NCI-H510A treated with DMSO at 0.1 percent for 48 hours (cell line): ENCODE measurements around the gene ST6GALNAC3.

Experiments
- DNase-seq: peaks from one replicate; lab custom pipeline; 2025; lab: John Stamatoyannopoulos, UW

ST6GALNAC3 gene

DNA sequence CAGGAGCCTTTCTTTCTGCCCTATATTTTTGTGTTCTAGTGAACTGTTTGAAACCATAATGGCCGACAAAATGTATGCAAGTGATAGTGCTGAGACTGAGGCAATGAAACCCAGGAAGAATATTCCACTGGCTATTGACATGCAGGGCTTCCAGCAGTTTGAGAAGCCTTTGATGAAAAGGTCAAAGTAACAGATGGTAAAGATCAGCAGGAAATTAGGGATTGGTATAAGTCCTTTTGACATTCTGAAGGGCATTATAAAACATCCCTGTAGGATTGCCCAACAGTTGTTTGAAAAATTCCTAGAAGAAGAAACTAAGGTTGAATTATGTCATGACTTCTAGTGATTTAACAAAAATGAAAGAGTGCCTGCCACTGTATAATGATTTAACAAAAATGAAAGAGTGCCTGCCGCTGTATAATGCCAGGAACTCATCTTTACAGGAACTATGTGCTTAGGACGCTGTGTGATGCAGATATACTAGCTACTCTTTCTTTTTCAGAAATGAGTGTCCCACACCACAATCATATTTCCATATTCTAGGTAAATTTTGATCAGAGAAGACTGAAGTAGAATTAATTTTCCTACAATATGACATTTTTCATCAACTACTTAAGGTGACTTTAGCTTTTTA is 508.8 kb downstream of the ST6GALNAC3 start:
- DNase-seq = no peak

DNA sequence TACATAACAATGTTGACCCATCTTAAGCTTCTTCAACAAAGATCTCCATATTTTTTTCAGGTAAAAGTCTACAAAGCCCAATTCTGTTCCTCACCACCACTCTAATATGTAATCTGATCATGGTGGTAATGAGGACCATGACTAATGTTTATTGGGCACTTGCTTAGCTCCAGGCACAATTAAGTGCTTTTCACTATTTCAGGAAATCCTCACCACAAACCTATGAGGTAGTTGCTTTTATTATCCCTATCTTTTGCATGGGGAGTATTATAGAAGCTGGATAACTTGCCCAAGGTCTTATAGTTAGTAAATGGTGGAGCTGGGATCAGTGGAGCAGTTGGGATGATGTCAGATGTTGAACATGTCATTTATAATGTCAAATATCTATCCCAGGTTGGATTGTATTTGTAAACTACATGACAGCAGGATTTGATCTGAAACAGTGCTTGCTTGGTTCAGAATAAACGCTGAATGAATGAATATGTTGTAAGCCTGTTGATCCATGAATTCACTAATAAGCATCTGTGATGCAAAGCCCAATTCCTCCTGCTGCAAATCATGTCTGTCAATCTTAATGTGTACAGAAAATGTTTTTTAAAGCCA is 509.4 kb downstream of the ST6GALNAC3 start:
- DNase-seq = no peak

DNA sequence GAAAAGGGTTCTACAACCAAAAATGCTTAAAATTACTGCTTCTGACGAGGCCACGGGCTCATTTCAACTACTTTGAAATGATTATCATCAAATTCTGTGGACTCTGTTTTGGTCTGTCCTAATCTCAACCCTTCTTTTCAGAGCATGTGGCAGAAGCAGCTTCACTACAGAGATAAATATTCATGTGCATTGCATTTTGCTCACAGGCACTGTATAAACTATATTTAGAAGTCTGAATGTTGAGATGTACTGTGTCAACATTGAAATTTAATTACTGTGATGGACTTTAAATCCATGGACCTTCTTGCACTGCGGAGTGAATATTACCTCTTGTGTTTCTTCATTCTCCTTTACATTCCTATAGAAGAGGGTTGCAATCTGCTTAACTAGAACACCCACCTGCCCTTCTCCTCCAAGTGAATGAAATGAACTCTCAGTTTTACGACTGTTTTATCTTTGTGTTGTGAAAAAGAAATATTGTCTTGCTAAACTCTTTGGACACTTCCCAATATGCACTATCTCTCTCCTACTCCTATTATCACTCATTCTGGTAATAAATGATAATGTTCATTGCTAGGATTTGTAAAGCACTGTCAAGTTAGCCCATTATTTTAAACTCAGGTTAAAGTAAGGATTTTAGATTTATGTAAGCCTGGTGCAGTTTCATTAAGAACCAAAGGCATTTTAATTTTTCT is 511.6 kb downstream of the ST6GALNAC3 start:
- DNase-seq = no peak

DNA sequence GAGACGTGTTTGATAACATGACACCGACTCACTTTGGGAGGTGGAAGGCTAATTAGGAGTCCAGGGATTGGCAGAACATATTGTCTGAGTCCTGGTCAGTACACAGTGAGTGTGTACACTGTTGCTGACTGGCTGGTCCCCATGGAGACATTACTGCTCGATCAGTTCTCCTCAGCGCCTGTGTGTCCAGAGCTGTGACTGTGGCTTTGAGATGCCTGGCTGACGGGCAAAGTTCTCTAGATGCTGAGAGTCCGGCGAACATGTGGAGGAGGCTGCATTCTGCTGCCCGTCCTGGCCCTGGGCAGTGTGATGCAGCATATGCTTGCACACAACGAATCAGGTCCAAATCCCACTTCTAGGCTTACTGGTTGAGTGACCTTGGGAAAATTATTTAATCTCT is 512.7 kb downstream of the ST6GALNAC3 start:
- DNase-seq = peak; percentile 22

DNA sequence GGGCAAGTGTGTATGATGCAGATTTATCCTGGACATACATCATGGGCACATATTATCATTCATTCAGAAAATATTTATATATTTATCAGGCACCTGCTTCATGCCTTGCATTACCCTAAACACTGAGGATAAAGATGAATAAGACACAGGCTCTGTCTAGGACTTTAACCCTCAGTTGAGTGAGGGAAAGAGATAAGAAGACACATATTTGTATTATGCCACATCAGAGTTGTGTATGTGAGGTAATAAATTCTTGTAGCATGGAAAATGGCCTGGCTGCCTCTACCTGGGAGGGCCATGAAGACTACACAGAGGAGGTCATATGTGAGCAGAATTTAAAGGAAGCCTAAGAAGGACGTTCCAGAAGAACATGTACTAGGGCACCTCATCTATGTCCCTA is 516.9 kb downstream of the ST6GALNAC3 start:
- no peak for DNase-seq

DNA sequence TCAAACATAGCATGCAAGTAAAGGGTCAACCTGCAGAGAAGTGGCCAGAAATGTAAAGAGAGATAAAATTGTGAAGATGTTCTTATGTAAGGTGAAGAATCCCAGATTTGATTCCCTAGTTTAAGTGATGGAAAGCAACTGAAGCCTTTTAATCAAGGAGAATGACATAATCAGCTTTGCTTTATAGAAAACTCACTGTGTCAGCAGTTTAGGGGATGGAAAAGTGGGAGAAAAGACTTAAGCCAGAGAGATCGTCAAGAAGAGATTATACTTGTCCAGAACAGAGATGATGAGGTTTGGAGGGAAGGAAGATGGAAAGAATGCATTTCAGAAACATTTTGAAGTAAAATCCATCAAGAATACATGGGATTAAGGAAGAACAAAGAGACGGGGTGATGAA is 517.4 kb downstream of the ST6GALNAC3 start:
- no peak for DNase-seq

DNA sequence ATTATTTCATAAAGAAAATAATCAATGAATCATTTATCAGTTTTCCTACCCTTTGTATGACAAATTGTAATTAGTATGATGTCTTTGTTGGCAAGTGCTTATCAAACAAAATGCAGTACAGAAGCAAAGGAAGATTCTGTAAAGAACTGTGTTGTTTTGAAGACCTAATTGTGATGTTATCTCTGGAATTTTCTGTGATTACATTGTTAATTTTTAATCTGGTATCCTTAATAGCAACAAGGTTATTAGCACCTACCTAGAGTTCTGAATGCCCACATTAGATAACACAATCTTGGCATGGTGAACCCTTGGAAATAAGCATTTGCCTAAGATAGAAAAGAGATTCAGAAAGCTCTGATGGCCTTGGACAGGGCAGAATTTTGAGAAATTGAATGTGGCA is 518.6 kb downstream of the ST6GALNAC3 start:
- DNase-seq = no peak

DNA sequence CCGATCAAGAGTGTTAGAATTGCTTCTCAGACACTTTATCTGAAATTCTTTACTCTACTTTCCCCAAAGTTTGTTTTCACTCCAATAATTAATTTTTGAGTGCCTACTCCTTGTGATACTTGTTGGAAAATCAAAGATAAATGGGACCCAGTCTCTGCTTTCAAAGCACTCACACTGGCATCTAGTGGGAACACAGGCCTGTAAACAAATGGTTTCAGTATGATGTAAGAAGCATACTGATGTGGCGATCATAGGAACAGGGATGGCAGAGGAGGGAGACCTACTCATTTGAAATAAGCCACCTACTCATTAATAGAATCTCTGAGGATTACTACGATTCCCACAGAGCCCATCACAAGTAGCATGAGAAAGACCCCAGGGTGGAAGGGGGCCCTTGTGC is 519.1 kb downstream of the ST6GALNAC3 start:
- DNase-seq = no peak

DNA sequence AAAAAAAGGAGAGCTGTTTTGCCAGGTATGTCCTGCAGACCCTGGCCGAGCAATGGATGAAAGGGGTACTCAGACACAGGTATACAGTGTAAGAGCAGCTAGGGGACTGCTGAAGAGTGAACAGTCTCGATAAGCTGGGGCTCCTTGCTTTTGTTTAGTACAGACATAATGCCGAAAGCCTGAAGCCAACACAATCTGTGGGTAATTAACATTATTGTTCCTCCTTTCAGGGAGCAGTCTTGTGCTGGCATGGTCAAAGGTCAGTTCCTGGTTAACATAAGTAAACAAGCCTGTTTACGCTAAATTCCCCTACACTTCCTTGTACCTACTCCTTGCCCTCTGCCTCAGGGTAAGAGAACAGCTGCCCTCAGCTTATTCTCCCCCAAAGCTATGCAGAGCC is 520.5 kb downstream of the ST6GALNAC3 start:
- DNase-seq = no peak

DNA sequence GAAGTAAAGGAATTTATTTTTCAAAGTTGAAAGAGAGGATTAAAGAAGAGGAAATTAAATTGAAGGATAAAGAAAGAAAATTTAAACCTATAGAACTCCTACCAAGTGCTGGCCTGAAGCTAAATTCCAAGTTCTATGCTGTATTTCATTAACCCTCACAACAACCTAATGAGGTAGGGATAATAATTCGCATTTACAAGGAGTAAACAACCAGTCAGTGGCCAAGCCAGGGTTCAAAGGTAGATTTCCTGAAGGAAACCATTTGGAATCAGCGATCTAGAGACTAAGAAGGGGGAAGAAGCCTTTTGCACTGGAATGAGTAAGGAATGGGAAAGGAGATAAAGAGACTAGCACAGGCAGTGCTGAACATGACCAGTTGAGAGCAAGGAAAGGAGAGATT is 526.9 kb downstream of the ST6GALNAC3 start:
- no peak for DNase-seq

DNA sequence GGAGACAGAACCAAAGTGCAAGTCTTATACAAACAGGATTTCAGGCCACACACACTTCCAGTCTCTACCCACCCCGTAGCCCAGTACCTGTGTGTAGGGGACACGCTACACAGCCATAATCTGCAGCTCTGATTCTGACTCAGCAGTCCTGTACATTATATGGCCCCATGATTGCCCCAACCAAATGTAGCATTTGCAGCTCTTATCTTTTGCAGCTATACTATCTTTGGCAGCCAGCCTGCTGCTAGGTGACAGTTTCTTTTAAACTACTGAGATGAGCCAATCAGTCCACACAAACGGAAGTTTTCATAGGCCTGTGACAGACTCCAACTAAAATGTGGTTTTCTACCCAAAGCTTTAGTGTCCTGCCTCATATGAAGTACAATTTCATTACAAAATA is 533.2 kb downstream of the ST6GALNAC3 start:
- DNase-seq = no peak

DNA sequence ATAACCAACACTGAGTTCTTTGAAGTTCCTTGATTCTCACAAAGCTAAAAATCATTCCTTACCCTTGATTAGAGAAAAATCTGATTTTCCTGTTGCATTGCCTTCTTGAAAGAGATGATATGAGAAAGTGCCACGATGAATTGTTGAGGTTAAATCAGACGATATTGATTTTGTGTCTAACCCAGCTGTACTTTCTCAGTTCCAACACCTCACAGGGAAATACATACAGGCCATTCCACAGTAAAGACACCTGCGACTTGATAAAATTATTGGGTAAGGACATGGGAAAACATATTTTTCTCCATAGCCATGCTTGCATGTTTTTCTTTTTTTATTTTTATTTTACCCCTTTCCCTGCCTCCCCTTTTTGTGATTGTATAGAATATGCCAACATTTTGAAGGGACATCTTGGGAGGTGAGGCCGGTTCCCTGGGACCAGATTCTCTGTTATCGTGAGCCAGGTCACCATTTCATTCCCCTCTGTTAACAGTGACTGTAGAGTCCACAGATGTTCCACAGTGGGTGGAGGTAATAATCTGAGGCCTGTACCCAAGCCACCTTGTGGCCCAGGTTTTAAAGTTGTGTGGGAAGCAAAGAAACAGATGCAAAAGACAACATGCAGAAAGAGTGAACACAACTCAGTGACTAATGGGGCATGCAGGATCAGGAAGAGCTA is 537.4 kb downstream of the ST6GALNAC3 start:
- DNase-seq = no peak

DNA sequence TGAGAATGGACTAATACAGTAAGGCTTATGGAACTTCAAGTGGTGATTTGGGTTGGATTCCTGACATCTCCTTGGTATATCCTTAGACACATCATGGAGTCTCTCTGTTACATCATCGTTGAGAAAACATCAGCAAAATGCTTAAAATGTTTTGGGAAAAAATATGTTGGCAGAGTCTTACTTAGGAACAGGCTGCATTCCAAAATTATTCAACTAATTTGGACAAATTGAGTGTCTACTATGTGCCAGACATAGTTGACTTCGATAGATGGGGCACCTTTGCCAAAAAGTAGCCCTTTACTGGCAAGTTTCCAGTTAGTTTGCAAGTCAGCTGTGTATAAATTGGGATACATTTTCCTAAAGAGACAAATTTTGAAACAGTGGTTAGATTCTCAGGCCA is 539.3 kb downstream of the ST6GALNAC3 start:
- DNase-seq = no peak

DNA sequence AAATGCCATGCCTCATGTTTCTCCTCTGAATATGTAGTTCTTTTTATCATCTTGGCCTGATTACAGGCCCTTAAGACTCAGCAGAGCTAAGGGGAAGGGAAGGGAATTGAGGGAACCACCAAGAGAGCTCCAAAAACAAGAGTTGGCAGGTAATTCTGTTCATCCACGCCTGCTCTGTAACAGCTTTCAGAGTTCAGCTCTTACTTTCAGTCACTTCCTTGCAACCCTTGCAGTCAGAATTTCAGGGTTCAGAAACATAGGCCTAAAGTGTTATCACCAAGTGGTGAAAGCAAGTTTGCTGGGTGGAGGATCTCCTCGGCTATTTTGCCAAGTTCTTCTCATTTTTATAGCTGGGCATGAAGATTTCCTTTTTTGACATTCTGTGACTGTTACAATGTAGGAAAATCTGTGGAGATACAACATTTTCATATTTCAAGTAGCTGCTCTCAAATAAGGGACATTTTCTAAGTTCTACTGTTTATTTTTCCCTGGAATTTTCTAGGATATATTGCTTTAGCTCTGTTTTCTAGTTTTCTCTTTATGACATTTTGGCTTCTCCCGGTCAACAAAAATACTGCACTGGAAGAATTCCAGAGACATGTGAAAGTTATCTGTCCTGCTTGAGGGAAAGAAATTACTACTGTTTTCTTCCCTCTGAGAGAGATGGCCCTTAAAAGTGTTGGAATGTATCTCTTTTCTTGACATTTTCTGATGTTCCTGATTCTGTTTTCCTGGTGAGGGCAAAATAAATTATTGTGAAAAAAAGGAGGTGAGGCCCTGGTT is 540.9 kb downstream of the ST6GALNAC3 start:
- DNase-seq = no peak

DNA sequence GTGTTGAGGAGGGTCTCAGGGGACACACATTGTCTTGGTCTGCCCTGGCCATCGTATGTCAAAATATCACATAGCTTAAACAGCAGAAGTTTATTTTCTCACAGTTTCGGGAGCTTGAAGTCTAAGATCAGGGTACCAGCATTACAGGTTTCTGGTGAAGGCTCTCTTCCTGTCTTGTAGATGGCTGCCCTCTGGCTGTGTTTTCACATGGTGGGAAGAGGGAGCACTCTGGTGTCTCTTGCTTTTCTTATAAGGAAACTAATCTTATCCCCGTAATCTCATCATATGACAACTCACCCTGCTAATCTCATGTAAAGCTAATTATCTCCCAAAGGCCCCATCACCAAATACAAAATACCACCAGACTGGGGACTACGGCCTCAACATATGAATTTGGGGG is 545.8 kb downstream of the ST6GALNAC3 start:
- DNase-seq = no peak

DNA sequence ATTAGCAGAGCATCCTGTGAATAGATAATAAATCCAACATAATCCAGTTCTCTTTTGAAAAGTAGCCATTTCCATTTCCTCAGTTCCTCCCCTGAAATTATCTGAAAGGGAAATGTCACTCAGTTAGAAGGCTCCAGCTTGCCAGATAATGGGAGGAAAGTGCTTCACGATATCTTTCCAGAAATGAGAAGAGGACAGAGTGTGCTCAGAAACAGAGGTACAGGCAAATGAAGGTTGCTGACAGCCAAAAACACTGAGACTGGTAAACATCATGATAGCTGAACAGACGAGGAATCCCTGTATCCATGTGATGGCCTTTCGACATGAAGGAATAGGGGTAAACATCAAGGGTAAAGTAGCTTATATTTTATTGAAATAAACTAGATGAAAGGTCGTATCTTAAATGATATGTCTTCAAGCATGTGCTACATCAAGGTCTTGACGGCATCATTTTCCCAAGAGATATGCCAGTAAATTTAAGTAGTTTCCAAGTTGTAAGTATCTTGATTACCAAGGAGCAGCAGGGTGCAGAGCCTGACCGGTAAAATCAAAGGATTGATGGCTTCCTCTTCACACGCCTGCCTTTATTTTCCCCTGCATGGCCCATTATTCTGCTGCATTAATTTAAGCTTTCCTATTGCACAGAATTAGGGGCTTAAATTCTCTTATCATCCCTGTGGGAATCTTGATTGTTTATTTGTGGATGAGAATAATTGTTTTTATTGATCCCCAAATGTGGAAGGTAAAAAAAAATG is 548.4 kb downstream of the ST6GALNAC3 start:
- no peak for DNase-seq

DNA sequence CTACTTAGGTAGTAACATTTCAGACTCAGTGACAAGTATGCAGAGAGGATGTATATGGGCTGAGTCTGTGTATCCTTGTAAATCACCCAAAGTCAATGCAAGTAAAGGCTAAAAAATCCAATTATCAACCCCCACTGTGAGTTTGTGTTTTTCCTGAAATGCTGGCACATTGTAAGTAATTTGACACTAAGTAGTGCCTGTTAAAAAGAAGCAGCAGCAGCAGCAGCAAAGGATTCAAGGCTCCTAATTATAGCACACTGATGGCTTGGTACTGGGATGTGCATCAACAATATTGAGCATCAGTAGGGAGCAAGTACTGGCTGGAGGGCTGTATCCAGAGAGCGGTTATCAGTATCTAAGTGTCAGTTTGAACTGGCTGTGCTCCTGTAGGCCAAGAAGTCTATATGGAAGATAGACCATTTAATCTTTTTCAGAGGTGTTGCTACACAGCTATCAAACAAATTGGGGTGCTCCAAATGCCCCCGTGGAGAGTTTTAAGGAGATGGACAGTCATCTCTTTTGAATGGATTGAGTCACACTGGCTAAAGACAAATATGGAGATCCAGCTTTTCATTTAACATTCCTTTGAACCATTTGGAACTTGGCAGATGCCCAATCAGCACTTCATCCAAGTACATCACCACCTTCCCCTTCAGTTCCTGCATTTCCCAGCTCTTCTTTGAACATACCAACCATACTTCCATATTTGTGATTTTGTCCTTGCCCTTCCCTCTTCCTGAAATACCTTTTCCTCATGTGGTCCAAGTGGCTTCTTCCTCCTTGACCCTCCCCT is 551.5 kb downstream of the ST6GALNAC3 start:
- DNase-seq = no peak

DNA sequence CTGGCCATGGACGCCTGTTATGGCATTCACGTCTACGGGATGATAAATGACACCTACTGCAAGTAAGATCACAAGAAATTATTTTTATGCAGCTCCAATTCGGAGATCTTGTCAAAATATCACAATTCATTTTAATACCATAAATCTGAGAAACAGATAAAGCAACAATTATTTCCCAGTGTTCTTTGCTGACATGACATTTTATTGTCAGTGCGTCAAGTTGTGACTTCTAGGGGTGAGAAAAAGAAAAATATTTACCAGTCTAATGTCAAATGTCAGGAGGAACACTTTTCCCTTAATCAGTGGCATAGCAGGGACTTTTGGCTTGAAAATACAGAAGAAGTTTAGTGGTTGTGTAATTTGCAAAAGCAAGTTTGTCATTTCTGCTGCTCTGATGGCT is 553.0 kb downstream of the ST6GALNAC3 start:
- no peak for DNase-seq

DNA sequence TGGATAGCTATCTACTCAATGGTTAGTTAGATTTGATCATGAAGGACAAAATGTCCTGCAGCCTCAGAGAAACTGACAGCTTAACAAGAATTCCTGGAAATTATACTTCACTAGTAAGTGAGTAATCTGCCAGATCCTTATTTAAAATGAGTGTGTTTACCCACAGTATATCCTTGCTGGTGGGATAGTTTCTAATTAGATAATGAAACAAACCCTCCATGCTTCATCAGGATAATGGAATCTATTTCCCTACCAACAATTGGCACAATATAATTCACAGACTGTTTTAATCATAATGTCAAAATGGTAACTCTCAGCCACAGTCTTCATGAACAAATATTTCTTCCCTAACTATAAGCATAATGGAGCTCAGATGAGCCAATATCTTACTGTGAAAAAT is 553.4 kb downstream of the ST6GALNAC3 start:
- no peak for DNase-seq

DNA sequence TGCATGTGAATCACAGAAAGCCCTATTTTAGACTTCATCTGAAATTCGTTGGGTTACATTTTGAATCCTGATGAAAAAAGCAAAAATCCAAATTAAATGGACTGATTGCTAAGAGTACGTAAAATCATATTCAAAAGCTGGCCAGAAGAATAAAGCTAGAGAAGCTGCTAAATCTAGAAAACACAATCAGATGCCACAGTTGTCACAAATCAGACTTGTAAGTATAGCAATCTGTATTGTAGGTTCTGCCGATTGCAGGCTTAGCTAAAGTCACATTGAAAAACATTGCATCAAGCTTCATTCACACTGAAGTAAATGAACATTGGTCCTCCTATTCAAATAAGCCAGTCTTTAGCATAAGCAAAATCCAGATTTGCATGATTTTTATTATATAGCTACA is 557.6 kb downstream of the ST6GALNAC3 start:
- no peak for DNase-seq

DNA sequence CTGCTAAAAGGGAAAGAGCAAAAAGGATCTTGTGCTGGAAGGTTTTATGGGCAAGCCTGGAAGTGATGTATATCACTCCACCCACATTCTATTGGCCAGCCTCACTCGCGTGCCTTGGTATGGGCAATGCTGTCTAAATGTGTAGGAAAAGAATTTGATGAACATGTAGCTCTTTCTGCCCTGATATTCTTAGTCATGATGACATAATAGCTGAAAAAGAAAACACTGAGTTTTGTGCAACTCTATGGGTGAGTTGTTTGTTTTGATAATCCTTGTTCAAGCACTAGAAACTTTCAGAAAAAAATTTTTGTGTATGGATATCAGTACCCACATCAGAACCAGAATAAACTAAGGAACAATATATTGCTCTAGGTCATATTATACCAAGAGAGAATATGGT is 561.2 kb downstream of the ST6GALNAC3 start:
- DNase-seq = no peak
